Measurements from ENCODE around the gene VSIG8. TPM values are rescaled to one million over a fixed set of nuclear protein-coding genes. Genes with fewer than 3 reads are reported as not detected.

VSIG8 gene
- total RNA-seq, 1 donor from 2014 or later: not detected

- DNase-seq (ENCODE audit: low read depth): no peak
Measured at GRCh38 chr1:159883134-159883533, 20.7 kb upstream of the VSIG8 start.

- peak; percentile 88 for DNase-seq (ENCODE audit: low read depth)
Measured at GRCh38 chr1:159882527-159882862, 20.0 kb upstream of the VSIG8 start.

GRCh38 chr1:159881622-159882526 lies 19.4 kb upstream of the VSIG8 start:
- peak; percentile 100 for DNase-seq (ENCODE audit: low read depth)

GRCh38 chr1:159880430-159880829 lies 18.0 kb upstream of the VSIG8 start:
- no peak for DNase-seq (ENCODE audit: low read depth)

GRCh38 chr1:159879977-159880376 lies 17.5 kb upstream of the VSIG8 start:
- DNase-seq (ENCODE audit: low read depth): peak; percentile 75

- no peak for DNase-seq (ENCODE audit: low read depth)
Measured at GRCh38 chr1:159879136-159879535, 16.7 kb upstream of the VSIG8 start.

- DNase-seq (ENCODE audit: low read depth): no peak
Measured at GRCh38 chr1:159877695-159878444, 15.4 kb upstream of the VSIG8 start.

GRCh38 chr1:159873530-159874143 lies 11.2 kb upstream of the VSIG8 start:
- peak; percentile 54 for DNase-seq (ENCODE audit: low read depth)

- DNase-seq (ENCODE audit: low read depth): no peak
Measured at GRCh38 chr1:159872891-159873290, 10.4 kb upstream of the VSIG8 start.

GRCh38 chr1:159870704-159871103 lies 8.2 kb upstream of the VSIG8 start:
- no peak for DNase-seq (ENCODE audit: low read depth)

GRCh38 chr1:159869607-159870006 lies 7.2 kb upstream of the VSIG8 start:
- no peak for DNase-seq (ENCODE audit: low read depth)

GRCh38 chr1:159869173-159869572 lies 6.7 kb upstream of the VSIG8 start:
- peak; percentile 86 for DNase-seq (ENCODE audit: low read depth)

- no peak for DNase-seq (ENCODE audit: low read depth)
Measured at GRCh38 chr1:159868766-159869165, 6.3 kb upstream of the VSIG8 start.

GRCh38 chr1:159867664-159868026 lies 5.2 kb upstream of the VSIG8 start:
- peak; percentile 82 for DNase-seq (ENCODE audit: low read depth)

GRCh38 chr1:159866905-159867663 lies 4.6 kb upstream of the VSIG8 start:
- DNase-seq (ENCODE audit: low read depth): no peak

- no peak for DNase-seq (ENCODE audit: low read depth)
Measured at GRCh38 chr1:159866066-159866465, 3.6 kb upstream of the VSIG8 start.

- DNase-seq (ENCODE audit: low read depth): no peak
Measured at GRCh38 chr1:159864262-159864661, 1.8 kb upstream of the VSIG8 start.

GRCh38 chr1:159862031-159862430 lies 426 bp downstream of the VSIG8 start:
- no peak for DNase-seq (ENCODE audit: low read depth)

GRCh38 chr1:159861218-159861617 lies 1.2 kb downstream of the VSIG8 start:
- no peak for DNase-seq (ENCODE audit: low read depth)

- no peak for DNase-seq (ENCODE audit: low read depth)
Measured at GRCh38 chr1:159860456-159860855, 2.0 kb downstream of the VSIG8 start.

GRCh38 chr1:159859767-159860322 lies 2.6 kb downstream of the VSIG8 start:
- DNase-seq (ENCODE audit: low read depth): no peak

- DNase-seq (ENCODE audit: low read depth): no peak
Measured at GRCh38 chr1:159857889-159858288, 4.6 kb downstream of the VSIG8 start.
